Adrenal gland (tissue), 12 donors: ENCODE data around the gene GPC3. TPM values are rescaled to one million over a fixed set of nuclear protein-coding genes. Genes with fewer than 3 reads are reported as not detected.

Source experiments
- DNase-seq, 7 donors: peaks; one replicate each; pipeline ENCODE4 v3.0.0-alpha.2; 2019 to 2020
- H3K27ac ChIP-seq, 5 donors: fragments of 200-600 bp; sonication (generic) in 4 of 5; 1 replicate in 3 of 5; 2 replicates in 2 of 5; pipeline versions ENCODE4 v1.5.1 to v1.8.0; 2016 to 2020; ENCODE audit warnings: mild to moderate bottlenecking in 1 of 5
- H3K27me3 ChIP-seq: fragments of 200-600 bp; 2 replicates; pipeline ENCODE4 v1.8.0; 2021
- H3K36me3 ChIP-seq, 2 donors: fragments of 200-600 bp; replicated peaks in 1 of 2; 1 replicate in 1 of 2; 2 replicates in 1 of 2; pipeline versions ENCODE4 v1.5.1 to v1.8.0; 2018 to 2022
- H3K4me1 ChIP-seq, 2 donors: fragments of 200-600 bp; replicated peaks in 1 of 2; 1 replicate in 1 of 2; 2 replicates in 1 of 2; pipeline versions ENCODE4 v1.5.1 to v1.8.0; 2018 to 2021
- H3K4me3 ChIP-seq, 4 donors: fragments of 200-600 bp; sonication (generic) in 3 of 4; one replicate each; pipeline ENCODE4 v1.5.1; 2016 to 2018
- H3K9me3 ChIP-seq, 3 donors: fragments of 200-600 bp; sonication (generic) in 1 of 3; replicated peaks in 1 of 3; 1 replicate in 2 of 3; 2 replicates in 1 of 3; pipeline versions ENCODE4 v1.5.1 to v1.8.0; 2016 to 2021
- CTCF ChIP-seq, 6 experiments: fragments of 450-650 bp in 4 of 6; fragments of 200-600 bp in 2 of 6; sonication (generic) in 1 of 6; IDR thresholded peaks; 1 replicate in 5 of 6; 2 replicates in 1 of 6; pipeline versions ENCODE4 v1.5.1 to v1.8.0; 2016 to 2021; ENCODE audit warnings: antibody characterized with exemption in 6 of 6, mild to moderate bottlenecking in 2 of 6, moderate library complexity in 1 of 6
- POLR2A ChIP-seq, 2 donors: fragments of 450-650 bp; IDR thresholded peaks; one replicate each; pipeline ENCODE4 v1.6.1; 2017; ENCODE audit warnings: antibody characterized with exemption in 2 of 2, mild to moderate bottlenecking in 2 of 2, moderate library complexity in 1 of 2
- WGBS, 4 donors: extraction: QIAGEN DNeasy Blood & Tissue Kit in 2 of 4; methylation state at CpG; one replicate each; pipeline versions ENCODE4 v1.1.5 to v1.1.7; 2013 to 2017; 5-methylcytosine and 5-hydroxymethylcytosine counted together
- intact Hi-C, 2 donors: fragments of 100-400 bp; cut with DNase I; formaldehyde crosslinking; loops; one replicate each; pipeline versions ENCODE4 v1.14.1 to v1.15.0; 2022 to 2023
- polyA plus RNA-seq, 3 donors: library from polyadenylated mRNA; stranded (reverse); fragments of 200-250 nt in 2 of 3; fragments of 350-450 nt in 1 of 3; fragmentation: Illumina TruSeq in 1 of 3; extraction: RNeasy Lipid Tissue Mini Kit (QIAGEN cat#74804) in 1 of 3; gene quantifications; one replicate each; pipeline ENCODE4 v1.2.3, GENCODE V29; 2013 to 2014
- total RNA-seq, 9 donors: library from RNA; depleted of rRNA in 4 of 9; stranded (reverse); fragments of >200 nt in 4 of 9; fragments of 120-200 nt in 1 of 9; fragmentation: NEBNext Ultra II Directional in 1 of 9; extraction: Animal tissue kit (Norgen Biotek cat#: 25700) in 1 of 9; gene quantifications; one replicate each; pipeline versions ENCODE4 v1.1.0 to v1.2.4, GENCODE V29; 2013 to 2023
- donor health status: healthy with polysubstance abuse.
- donor health status: Bipolar disorder and iron deficiency.
- donor health status: DM: yes; HTN: yes; CAD: no.
- donor health status: DM: no; HTN: no; CAD: no.
- donor health status: DM: no; HTN: no; CAD: no.
- donor health status: DM: yes; HTN: yes; CAD: no.

The GPC3 gene
- total and polyA plus RNA-seq, 12 donors, result 3.5 to 56.7 (median 20.9) TPM

GRCh38 chrX:133989490-133989889, 4.1 kb upstream of the GPC3 start:
- TF ChIP-seq CTCF (IDR thresholded peaks at IDR 0.05) (no peak), POLR2A (IDR thresholded peaks at IDR 0.05) (no peak)
- Histone ChIP-seq H3K4me1 (no peaks in the 10 kb centered on the region), H3K9me3 (no peaks in the 10 kb centered on the region), H3K27me3 (peaks cover 15% of the 10 kb centered on the region), H3K36me3 (no peaks in the 10 kb centered on the region), H3K4me3 (no peak overlapping the region), H3K27ac (no peak overlapping the region)
- 64 to 76% (median 68%) methylated on average over 5 to 6 of the region's 6 CpGs for WGBS, 4 donors
- intact Hi-C loops, result no loop called here
- no peak for DNase-seq

GRCh38 chrX:133988010-133988409, 2.6 kb upstream of the GPC3 start:
- no peak for DNase-seq
- H3K9me3 ChIP-seq, result no peaks in the 10 kb centered on the region
- H3K27me3 ChIP-seq, result peaks cover 19% of the 10 kb centered on the region
- no peaks in the 10 kb centered on the region for H3K36me3 ChIP-seq
- intact Hi-C loops, result no loop called here
- WGBS, 4 donors, result 59 to 80% (median 71%) methylated on average over 5 of the region's 5 CpGs
- no peak for TF ChIP-seq POLR2A (IDR thresholded peaks at IDR 0.05)
- no peak for TF ChIP-seq CTCF (IDR thresholded peaks at IDR 0.05)
- H3K4me1 ChIP-seq, result no peaks in the 10 kb centered on the region
- H3K4me3 ChIP-seq, result no peak overlapping the region
- H3K27ac ChIP-seq, result no peak overlapping the region

GRCh38 chrX:133987188-133987587, 1.8 kb upstream of the GPC3 start:
- no peaks in the 10 kb centered on the region for H3K4me1 ChIP-seq
- TF ChIP-seq POLR2A (IDR thresholded peaks at IDR 0.05) (no peak), CTCF (IDR thresholded peaks at IDR 0.05) (no peak)
- H3K27ac ChIP-seq, result no peak overlapping the region
- H3K9me3 ChIP-seq, result no peaks in the 10 kb centered on the region
- H3K36me3 ChIP-seq, result no peaks in the 10 kb centered on the region
- no peak overlapping the region for H3K4me3 ChIP-seq
- H3K27me3 ChIP-seq, result peaks cover 24% of the 10 kb centered on the region
- DNase-seq, result no peak
- intact Hi-C loops, result no loop called here
- WGBS, 4 donors, result 65 to 70% (median 69%) methylated on average over 6 of the region's 6 CpGs

GRCh38 chrX:133985967-133986683, 731 bp upstream of the GPC3 start:
- 2 to 46% (median 19%) methylated on average over 9 to 14 of the region's 14 CpGs for WGBS, 4 donors

More at GRCh38 chrX:133985967-133986683, 731 bp upstream of the GPC3 start:
- peaks cover 24% of the 10 kb centered on the region for H3K27me3 ChIP-seq
- H3K9me3 ChIP-seq, result no peaks in the 10 kb centered on the region
- TF ChIP-seq CTCF (IDR thresholded peaks at IDR 0.05) (no peak), POLR2A (IDR thresholded peaks at IDR 0.05) (no peak)
- H3K27ac ChIP-seq, result no peak overlapping the region
- H3K4me1 ChIP-seq, result no peaks in the 10 kb centered on the region
- DNase-seq, result no peak
- peak overlapping the region in 1 of 4 donors; percentile 39 for H3K4me3 ChIP-seq
- intact Hi-C loops, result no loop called here
- H3K36me3 ChIP-seq, result no peaks in the 10 kb centered on the region
